Transverse colon (tissue), 3 donors: Measurements from ENCODE around the gene PAX7.

Experiments
- POLR2A ChIP-seq: fragments of 450-650 bp; IDR thresholded peaks from one replicate; pipeline ENCODE4 v1.6.1; 2016; ENCODE audit warnings: antibody characterized with exemption, mild to moderate bottlenecking, moderate library complexity
- TF ChIP-seq, protein P1 (sequence below), 5 experiments: fragments of 200-600 bp in 3 of 5; fragments of 450-650 bp in 2 of 5; sonication (generic) in 3 of 5; IDR thresholded peaks; 1 replicate in 2 of 5; 2 replicates in 3 of 5; pipeline ENCODE4 v1.5.1; 2016 to 2017; ENCODE audit warnings: antibody characterized with exemption in 5 of 5, inconsistent platforms in 3 of 5, mild to moderate bottlenecking in 2 of 5, moderate library complexity in 1 of 5

GRCh38 chr1:18714404-18715175, 83.9 kb downstream of the PAX7 start:
- TF ChIP-seq, protein P1, sequence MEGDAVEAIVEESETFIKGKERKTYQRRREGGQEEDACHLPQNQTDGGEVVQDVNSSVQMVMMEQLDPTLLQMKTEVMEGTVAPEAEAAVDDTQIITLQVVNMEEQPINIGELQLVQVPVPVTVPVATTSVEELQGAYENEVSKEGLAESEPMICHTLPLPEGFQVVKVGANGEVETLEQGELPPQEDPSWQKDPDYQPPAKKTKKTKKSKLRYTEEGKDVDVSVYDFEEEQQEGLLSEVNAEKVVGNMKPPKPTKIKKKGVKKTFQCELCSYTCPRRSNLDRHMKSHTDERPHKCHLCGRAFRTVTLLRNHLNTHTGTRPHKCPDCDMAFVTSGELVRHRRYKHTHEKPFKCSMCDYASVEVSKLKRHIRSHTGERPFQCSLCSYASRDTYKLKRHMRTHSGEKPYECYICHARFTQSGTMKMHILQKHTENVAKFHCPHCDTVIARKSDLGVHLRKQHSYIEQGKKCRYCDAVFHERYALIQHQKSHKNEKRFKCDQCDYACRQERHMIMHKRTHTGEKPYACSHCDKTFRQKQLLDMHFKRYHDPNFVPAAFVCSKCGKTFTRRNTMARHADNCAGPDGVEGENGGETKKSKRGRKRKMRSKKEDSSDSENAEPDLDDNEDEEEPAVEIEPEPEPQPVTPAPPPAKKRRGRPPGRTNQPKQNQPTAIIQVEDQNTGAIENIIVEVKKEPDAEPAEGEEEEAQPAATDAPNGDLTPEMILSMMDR (IDR thresholded peaks at IDR 0.05) = no peak
- no peak for TF ChIP-seq POLR2A
